Activated T-helper 17 cell treated with anti-CD3 and anti-CD28 coated beads, Interleukin-2, amount 50 U/mL, for 72 hours (primary cell): Measurements from ENCODE around the gene TCEA2. TPM values are rescaled to one million over a fixed set of nuclear protein-coding genes. Genes with fewer than 3 reads are reported as not detected.

Source experiments
- ATAC-seq: fragments of 150-1000 bp; cut with Tn5 transposase; replicated peaks from 2 replicates; pipeline ENCODE4 v1.10.0; 2021; ENCODE audit warnings: mild to moderate bottlenecking, moderate library complexity
- H3K27ac Mint-ChIP-seq: one replicate; pipeline ENCODE4 v1.8.0; 2022; ENCODE audit warnings: mixed read lengths
- H3K27me3 Mint-ChIP-seq: one replicate; pipeline ENCODE4 v1.8.0; 2022; ENCODE audit warnings: mixed read lengths
- H3K36me3 Mint-ChIP-seq: one replicate; pipeline ENCODE4 v1.8.0; 2022; ENCODE audit warnings: low read depth, mild to moderate bottlenecking, mixed read lengths
- H3K4me1 Mint-ChIP-seq: one replicate; pipeline ENCODE4 v1.8.0; 2022; ENCODE audit warnings: mixed read lengths
- H3K4me3 Mint-ChIP-seq: one replicate; pipeline ENCODE4 v1.8.0; 2022; ENCODE audit warnings: mild to moderate bottlenecking, mixed read lengths
- H3K9me3 Mint-ChIP-seq: one replicate; pipeline ENCODE4 v1.8.0; 2022; ENCODE audit warnings: mixed read lengths
- total RNA-seq, 2 donors: library from RNA; stranded (reverse); gene quantifications; one replicate each; pipeline ENCODE4 v1.2.3, GENCODE V29; 2022

Gene TCEA2
- total RNA-seq, 2 donors from 2014 or later: 52.0 to 79.9 TPM

- ATAC-seq: no peak
- no peak overlapping the region for H3K27ac Mint-ChIP-seq
These were observed 31.1 kb upstream of the TCEA2 start for GRCh38 chr20:64031822-64032314.

DNA sequence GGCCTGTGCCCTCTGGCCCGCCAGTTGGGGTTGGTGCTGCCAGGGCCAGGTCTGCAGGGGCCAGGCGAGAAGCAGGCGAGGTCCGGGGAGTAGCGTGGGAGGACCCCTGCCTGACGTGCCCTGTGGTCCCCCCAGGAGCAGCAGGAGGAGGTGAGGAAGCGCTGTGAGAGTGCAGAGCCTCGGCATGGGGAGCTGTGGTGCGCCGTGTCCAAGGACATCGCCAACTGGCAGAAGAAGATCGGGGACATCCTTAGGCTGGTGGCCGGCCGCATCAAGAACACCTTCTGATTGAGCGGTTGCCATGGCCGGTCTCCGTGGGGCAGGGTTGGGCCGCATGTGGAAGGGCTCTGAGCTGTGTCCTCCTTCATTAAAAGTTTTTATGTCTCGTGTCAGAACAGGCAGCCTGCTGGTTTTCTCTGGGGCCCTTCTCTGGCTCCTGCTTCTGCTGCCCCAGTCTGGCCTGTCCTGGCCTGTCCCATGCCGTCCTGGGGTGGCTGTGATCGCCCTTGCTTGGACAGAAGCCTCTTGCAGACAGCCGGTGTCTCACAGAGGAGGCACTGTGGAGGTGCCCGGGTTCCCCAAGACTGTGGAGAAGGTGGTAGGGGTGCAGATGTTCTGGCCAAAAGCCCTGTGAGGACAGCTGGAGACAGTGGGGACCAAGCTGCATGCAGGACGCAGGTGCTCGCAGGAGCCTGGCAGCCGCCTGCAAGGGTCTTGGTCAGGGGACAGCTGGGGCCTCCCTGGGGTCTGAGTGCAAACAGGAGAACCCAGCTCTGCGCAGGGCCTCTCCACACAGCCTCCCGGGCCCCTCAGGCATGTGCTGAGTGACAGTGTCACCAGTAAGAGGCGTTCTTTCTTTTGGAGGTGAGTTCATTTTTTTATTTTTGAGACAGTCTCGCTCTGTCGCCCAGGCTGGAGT lies 30.0 kb upstream of the TCEA2 start:
- Mint-ChIP-seq H3K27ac (no peak overlapping the region), H3K4me3 (peak overlapping the region; percentile 12), H3K36me3 (peaks cover 71% of the 10 kb centered on the region), H3K4me1 (peaks cover 20% of the 10 kb centered on the region), H3K9me3 (no peaks in the 10 kb centered on the region), H3K27me3 (no peaks in the 10 kb centered on the region)
- ATAC-seq: no peak

More at GRCh38 chr20:64031822-64032314, 31.1 kb upstream of the TCEA2 start:
- peaks cover 20% of the 10 kb centered on the region for H3K4me1 Mint-ChIP-seq
- no peak overlapping the region for H3K4me3 Mint-ChIP-seq
- no peaks in the 10 kb centered on the region for H3K9me3 Mint-ChIP-seq
- H3K27me3 Mint-ChIP-seq: no peaks in the 10 kb centered on the region
- peaks cover 82% of the 10 kb centered on the region for H3K36me3 Mint-ChIP-seq

- Mint-ChIP-seq H3K4me1 (peaks cover 20% of the 10 kb centered on the region), H3K4me3 (peak overlapping the region; percentile 78), H3K9me3 (no peaks in the 10 kb centered on the region), H3K27ac (peak overlapping the region; percentile 95), H3K27me3 (no peaks in the 10 kb centered on the region), H3K36me3 (peaks cover 61% of the 10 kb centered on the region)
- ATAC-seq: no peak
These were observed 29.0 kb upstream of the TCEA2 start for GRCh38 chr20:64033981-64034493.

DNA sequence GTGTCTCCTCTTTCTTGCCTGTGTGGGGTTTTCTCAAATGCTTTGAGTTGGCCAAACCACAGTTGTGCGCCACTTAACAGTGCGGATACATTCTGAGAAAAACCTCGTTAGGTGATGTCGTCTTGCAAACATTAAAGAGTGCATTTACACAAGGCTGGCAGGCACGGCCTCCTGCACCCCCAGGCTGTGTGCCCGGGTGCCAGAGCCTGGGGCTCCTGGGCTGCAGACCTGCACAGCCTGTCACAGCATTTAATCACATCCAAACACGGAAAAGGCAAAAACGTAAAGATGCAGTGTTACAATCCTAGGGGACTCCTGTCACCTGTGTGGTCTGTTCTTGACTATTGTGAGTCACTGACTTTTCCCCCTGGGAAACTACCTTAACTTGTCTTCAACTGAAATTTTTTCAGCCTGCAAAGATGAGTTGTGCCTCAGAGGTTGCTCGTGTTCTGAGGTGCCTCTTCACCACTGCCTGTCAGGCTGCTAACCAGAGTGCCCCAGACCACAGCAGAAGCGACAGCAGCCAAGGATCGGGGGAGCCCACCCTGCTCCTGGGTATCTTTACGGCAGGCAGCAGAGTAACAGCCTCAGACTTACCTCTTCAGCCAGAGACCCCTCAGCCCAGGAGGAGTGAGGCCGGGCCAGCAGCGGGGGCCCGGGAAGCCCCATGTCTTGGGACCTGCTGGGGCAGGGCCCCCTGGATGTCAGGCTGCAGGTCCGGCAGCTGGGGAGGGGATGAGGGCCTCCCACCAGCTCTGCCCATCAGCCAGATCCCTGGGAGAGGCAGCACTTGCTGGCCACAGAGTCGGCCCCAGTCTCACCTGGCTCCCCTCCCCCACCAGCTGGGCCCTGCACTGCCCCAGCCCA lies 27.7 kb upstream of the TCEA2 start:
- peaks cover 48% of the 10 kb centered on the region for H3K36me3 Mint-ChIP-seq
- no peaks in the 10 kb centered on the region for H3K27me3 Mint-ChIP-seq
- H3K4me1 Mint-ChIP-seq: peaks cover 27% of the 10 kb centered on the region
- H3K4me3 Mint-ChIP-seq: peak overlapping the region; percentile 78
- ATAC-seq: peak; percentile 69
- peak overlapping the region; percentile 95 for H3K27ac Mint-ChIP-seq
- H3K9me3 Mint-ChIP-seq: no peaks in the 10 kb centered on the region

GRCh38 chr20:64035933-64036345 lies 27.1 kb upstream of the TCEA2 start, which contains the start of gene C20orf204:
Gene C20orf204 (plus strand): TSS chr20:64036182. CDS start chr20:64036324, 142 bp downstream.
- peaks cover 27% of the 10 kb centered on the region for H3K4me1 Mint-ChIP-seq
- no peaks in the 10 kb centered on the region for H3K9me3 Mint-ChIP-seq
- peak within 1 kb of the TSS; percentile 95 for H3K27ac Mint-ChIP-seq
- H3K27me3 Mint-ChIP-seq: no peaks in the 10 kb centered on the region
- no peak for ATAC-seq
- peaks cover 42% of the 10 kb centered on the region for H3K36me3 Mint-ChIP-seq
- peak within 1 kb of the TSS; percentile 78 for H3K4me3 Mint-ChIP-seq

DNA sequence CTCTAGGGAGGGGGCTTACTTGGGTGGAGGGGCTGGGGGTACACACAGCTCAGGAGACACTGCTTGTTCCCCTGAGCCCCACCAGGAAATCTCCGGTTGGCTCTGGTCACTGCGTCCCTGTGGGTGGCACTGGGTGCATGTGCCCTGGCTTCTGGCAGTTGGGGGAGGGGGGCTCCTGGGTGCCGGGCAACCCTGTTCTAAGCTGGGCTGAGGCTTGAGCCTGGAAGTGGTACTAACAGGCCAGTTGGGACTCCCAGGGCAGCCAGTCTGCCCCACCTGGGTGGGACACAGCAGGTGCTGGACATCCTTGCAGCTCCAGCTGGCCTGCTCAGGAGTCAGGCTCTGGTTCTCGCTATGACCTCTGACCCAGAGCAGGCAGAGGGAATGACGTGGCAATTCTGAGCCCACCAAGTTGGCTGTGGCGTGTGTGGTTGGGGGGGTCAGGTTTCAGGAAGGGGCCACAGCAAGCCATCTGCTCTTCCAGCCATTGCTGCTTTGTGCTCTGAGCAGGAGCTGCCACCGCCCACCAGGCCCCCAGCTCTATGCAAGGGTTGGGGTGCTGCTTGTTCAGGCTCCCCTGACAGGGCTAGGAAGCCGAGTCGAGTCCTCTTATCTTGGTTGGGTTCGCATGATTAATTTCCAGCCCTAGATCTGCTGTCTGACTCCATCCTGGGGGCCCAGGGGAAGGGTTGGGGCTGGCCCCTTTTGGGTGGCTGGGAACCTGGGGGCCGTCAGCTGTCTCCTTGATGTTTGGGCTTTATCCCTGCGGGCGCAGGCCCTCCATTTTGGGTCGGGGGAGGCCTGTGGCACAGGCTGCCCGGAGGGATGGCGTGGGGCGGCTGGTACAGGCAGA lies 26.4 kb upstream of the TCEA2 start:
- Mint-ChIP-seq H3K27ac (peak overlapping the region; percentile 52), H3K36me3 (peaks cover 35% of the 10 kb centered on the region), H3K9me3 (no peaks in the 10 kb centered on the region), H3K4me1 (peaks cover 27% of the 10 kb centered on the region), H3K4me3 (peak overlapping the region; percentile 78), H3K27me3 (no peaks in the 10 kb centered on the region)
- no peak for ATAC-seq

- no peak for ATAC-seq
- Mint-ChIP-seq H3K27me3 (no peaks in the 10 kb centered on the region), H3K9me3 (no peaks in the 10 kb centered on the region), H3K36me3 (peaks cover 30% of the 10 kb centered on the region), H3K27ac (peak overlapping the region; percentile 52), H3K4me3 (peak overlapping the region; percentile 78), H3K4me1 (peaks cover 27% of the 10 kb centered on the region)
These were observed 25.9 kb upstream of the TCEA2 start for GRCh38 chr20:64037199-64037497.

- Mint-ChIP-seq H3K4me3 (peak overlapping the region; percentile 78), H3K9me3 (no peaks in the 10 kb centered on the region), H3K27ac (peak overlapping the region; percentile 52), H3K36me3 (peaks cover 24% of the 10 kb centered on the region), H3K4me1 (peaks cover 27% of the 10 kb centered on the region), H3K27me3 (no peaks in the 10 kb centered on the region)
- ATAC-seq: no peak
These were observed 25.3 kb upstream of the TCEA2 start for GRCh38 chr20:64037498-64038213.

DNA sequence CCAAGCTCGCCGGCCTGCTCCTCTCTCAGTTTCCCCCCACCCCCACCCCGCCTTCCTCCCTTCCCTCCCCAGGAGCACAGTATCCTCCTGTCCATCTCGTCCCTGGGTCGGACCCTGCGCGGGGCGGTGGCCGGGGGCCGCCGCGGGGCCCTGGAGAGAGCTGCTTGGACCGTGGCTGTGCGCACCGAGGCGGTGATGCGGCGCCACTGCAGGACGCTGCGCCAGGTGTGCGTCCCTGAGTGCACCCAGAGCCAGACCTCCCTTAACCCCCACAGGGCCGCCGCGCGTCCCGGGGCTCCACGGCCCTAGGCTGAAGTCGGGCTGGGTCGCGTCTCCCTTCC lies 24.8 kb upstream of the TCEA2 start:
- Mint-ChIP-seq H3K4me1 (peaks cover 27% of the 10 kb centered on the region), H3K27ac (no peak overlapping the region)
- peak; percentile 23 for ATAC-seq

DNA sequence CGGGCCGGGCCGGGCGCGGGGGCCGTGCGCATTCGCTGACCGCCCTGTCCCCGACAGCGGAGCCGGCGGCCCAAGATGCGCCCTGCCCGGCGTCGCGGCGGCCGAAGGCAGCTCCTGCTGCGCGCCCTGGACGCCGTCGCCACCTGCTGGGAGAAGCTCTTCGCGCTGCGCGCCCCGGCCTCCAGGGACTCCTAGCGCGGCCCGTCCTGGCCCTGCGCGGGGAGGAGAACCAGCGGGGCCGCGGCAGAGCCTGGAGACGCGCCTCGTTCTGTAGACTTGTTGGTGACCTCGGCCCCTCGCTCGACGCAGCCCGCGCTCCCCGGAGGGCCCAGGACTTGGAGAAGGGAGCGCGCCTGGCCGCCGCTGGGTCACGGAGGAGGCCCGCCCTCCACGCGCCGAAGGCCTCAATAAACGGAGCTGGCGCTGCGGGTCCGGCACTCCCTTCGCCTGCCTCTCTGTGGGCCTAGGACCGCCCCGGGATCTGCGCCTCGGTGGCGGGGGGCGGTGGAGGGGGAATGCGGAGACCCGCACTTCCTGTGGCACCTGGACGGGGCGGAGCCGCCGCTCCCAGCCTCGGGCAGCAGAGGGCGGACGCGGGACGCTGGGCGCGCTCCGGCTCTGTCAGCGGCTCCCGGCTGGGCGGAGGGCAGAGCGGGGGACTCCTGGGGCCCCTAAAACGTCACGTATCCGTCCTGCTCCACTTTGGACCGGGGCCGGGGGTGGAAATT lies 24.3 kb upstream of the TCEA2 start:
- H3K36me3 Mint-ChIP-seq: peaks cover 14% of the 10 kb centered on the region
- ATAC-seq: peak; percentile 64
- H3K4me1 Mint-ChIP-seq: peaks cover 25% of the 10 kb centered on the region
- no peaks in the 10 kb centered on the region for H3K9me3 Mint-ChIP-seq
- no peak overlapping the region for H3K27ac Mint-ChIP-seq
- H3K4me3 Mint-ChIP-seq: peak overlapping the region; percentile 78
- H3K27me3 Mint-ChIP-seq: no peaks in the 10 kb centered on the region

More for the DNA sequence above, 24.8 kb upstream of the TCEA2 start:
- H3K4me3 Mint-ChIP-seq: peak overlapping the region; percentile 78
- H3K9me3 Mint-ChIP-seq: no peaks in the 10 kb centered on the region
- H3K27me3 Mint-ChIP-seq: no peaks in the 10 kb centered on the region
- H3K36me3 Mint-ChIP-seq: peaks cover 19% of the 10 kb centered on the region

- Mint-ChIP-seq H3K36me3 (peaks cover 6% of the 10 kb centered on the region), H3K27ac (no peak overlapping the region), H3K4me3 (peak overlapping the region; percentile 78), H3K27me3 (no peaks in the 10 kb centered on the region), H3K4me1 (peaks cover 17% of the 10 kb centered on the region), H3K9me3 (no peaks in the 10 kb centered on the region)
- ATAC-seq: no peak
These were observed 23.5 kb upstream of the TCEA2 start for GRCh38 chr20:64039293-64040160.
